Stimulated activated CD4-positive, alpha-beta T cell treated with anti-CD3 and anti-CD28 coated beads, Interleukin-4, amount 100 ng/mL, for 48 hours (primary cell): ENCODE measurements around the gene TBXA2R.
"Not testable (repeated sequence)": the region's sequence is repeated elsewhere in the genome, so short reads cannot be mapped to it uniquely, and the experiment has no call there.

ENCODE experiments used
- DNase-seq, 2 donors: peaks; one replicate each; pipeline ENCODE4 v3.0.0-alpha.2; 2020; ENCODE audit warnings: low read depth in 2 of 2

TBXA2R gene

DNA sequence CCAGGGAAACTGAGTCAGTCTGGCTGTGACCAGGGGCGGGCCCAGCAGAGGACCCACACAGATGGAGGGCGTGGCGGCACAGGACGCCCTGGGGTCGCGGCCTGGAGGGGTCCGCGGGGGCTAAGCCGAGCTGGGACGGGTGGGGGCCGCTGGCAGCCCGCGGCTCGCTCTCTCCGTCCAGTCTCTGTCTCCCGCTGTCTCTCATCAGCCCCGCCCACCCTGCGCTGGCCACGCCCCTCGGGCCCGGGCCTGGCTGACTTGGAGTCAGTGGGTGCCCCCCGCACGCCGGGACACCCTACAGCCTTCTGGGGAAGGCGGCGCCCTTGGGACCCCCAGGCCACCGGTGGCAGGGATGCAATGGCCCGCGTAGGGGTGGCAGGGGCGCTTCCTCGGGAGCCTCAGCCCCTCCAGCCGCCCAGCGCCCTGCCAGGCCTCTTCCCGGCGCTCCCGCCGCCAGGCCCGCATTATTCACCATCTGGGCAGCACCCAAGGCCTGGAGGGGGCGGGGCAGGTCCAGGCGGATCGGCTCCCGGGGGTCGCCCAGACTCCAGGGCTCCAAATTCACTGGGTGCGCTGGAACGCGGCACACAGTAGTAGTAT is at the start of gene TBXA2R:
Gene TBXA2R, minus strand, starts transcription at position 186 of the 600 bp plus-strand sequence. CDS start 6,241 bp downstream, outside the sequence.
- peak; percentile 55 to 59 for DNase-seq

GRCh38 chr19:3656073-3656746 is 49.5 kb upstream of the TBXA2R start:
- no peak for DNase-seq

DNA sequence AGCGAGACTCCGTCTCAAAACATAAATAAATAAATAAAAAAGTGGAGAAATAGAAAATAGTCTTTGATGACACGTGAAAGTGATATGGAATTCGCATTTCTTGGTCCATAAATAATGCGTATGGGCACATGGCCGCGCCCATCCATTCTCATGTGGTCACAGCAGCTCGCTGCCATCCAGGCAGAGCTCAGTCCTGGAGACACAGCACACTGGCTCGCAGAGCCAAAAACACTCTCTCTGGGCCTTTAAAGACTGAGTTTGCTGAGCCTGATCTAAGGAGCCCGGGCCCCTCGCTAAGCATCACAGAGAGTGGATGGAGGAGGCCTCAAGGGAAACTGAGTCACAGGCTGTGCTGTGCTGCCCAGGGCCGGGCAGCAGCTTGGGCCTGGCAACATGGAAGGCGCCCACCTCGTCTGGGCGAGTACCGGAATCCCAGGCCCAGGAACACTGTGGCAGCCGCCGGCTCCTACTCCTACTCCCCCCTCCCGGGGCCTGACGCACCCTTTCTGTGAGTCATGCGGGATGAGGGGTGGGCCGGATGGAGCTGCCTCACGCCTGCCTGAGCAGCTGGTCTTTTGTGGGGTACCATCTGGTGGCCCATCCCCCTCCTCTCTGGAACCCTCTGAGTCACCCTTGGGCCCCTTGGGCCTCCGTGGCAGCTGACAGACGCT is 48.9 kb upstream of the TBXA2R start:
- DNase-seq = no peak

DNA sequence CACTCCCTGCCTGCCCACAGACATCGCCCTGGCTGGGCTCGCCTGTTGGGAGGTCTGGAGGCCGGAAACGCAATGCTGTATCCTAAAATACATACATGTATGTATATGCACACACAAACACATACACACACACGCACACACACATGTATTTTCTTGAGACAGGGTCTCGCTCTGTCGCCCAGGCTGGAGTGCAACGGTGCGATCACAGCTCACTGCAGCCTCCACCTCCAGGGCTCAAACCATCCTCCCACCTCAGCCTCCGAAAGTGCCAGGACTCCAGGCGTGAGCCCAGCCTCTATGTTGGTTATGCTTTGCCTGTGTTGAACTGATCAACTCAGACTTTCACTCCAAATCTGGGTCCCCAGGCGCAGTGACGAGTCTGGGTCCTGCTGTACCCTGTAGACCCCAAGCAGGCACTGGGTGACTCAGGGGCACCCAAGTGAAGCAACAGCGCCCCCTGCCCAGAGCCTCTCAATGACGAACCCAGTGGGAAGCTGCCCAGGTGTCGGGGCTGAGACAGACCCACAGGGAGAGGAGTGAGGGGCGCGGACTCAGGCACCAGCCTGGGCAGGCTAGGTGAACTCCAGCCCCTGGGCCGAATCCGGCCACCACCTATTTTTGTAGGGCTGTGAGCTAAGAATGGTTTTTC is 47.3 kb upstream of the TBXA2R start:
- DNase-seq = no peak

- no peak for DNase-seq
Observed at GRCh38 chr19:3653081-3653795, 46.6 kb upstream of the TBXA2R start.

DNA sequence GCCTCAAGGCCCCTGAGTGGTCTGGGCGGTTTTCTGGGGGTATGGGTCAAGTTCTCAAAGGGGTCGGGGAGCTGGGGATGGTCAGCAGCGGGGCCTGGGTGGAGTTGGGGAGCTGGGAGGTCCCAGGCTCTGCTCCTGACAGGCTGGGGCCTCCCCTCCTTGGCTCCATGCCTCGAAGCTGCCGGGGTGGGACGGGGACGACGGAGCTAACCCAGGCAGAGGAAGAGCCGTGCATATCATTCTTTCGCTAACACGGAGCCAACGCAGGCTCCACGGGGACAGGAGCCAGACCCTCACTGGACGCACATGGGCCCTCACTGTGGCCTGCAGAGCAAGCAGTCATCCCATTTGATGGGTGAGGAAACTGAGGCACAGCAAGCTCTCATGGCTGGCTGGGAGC is 45.7 kb upstream of the TBXA2R start:
- DNase-seq = no peak

GRCh38 chr19:3651684-3652083 is 45.0 kb upstream of the TBXA2R start:
- DNase-seq = no peak

DNA sequence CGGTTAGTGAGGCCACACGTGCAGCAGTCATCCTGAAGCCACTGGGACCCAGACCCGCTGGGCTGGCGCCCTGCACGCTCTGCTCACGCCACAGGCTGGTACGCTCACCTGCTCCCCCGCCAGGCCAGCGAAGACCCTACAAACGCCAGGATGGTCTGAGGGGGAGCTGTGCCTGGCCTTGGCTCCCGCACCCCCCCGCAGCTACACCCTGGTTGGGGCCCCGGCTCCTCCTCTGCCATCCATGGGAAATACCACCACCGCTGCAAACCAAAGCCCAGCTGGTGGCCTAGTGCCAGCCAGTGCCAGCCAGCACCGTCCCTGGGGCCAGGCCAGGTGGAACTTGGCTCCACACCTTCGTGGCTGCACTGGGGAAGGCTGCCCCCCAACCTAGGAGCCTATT is 43.2 kb upstream of the TBXA2R start:
- no peak for DNase-seq

- no peak for DNase-seq
Observed at GRCh38 chr19:3648037-3648905, 41.6 kb upstream of the TBXA2R start.

DNA sequence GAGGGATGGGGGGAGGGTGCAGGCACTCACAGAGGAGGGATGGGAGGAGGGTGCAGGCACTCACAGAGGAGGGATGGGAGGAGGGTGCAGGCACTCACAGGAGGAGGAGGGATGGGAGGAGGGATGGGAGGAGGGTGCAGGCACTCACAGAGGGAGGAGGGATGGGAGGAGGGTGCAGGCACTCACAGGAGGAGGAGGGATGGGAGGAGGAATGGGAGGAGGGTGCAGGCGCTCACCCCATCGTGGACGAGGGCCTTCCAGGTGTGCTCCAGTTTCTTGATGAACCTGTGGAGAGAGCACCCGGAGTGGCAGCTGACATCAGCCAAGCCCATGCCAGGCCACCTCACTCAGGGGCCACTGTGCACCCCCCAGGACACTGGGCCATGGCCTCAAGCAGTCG is 40.4 kb upstream of the TBXA2R start:
- DNase-seq = not testable (repeated sequence)

DNA sequence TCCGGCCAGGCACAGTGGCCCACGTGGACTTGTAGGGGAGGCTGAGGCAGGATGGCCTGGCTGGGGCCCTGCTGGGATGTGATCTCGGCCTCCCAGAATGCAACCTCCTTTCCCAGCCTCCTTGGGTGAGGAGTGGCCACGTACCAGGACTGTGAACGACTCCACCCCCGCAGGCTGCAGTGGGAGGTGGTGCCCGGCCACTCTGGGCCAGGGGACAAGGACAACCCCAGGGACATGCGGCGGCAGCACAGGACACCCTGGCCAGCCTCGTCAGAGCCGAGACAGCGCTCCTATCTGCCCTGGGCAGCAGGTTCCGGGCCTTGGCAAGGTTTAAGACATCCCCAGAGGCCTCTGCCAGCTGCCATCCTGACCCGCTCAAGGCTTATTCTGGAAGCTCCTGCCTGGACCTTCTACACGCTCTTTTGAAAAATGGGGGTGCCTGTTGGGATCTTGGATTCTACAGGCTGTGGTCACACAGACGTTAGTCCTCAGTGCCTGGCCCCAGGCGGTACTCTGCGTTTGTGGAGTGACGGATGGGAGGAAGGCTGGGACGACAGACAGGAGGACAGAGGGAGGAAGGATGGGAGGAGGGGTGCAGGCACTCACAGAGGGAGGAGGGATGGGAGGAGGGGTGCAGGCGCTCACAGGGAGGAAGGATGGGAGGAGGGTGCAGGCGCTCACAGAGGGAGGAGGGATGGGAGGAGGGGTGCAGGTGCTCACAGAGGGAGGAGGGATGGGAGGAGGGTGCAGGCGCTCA is 39.8 kb upstream of the TBXA2R start:
- no peak for DNase-seq

DNA sequence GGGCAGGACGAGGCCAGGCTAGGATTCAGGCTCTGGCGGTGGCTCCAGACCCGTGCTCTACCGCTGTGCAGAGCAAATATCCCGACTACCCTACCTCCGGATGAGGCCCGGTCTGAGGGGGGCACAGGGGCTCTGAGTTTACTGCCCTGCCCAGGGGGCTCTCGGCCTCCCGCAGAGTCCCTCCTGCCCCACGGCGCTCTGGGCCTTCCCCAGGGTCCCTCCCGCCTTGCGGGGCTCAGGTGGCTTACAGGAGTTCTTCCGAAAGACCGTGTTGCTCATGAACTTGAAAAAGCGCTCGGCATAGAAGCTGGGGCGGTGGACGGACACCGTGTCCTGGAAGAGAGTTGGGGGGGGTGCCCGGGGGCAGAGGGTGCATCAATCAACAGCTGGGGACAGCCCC is 39.1 kb upstream of the TBXA2R start:
- DNase-seq = no peak

DNA sequence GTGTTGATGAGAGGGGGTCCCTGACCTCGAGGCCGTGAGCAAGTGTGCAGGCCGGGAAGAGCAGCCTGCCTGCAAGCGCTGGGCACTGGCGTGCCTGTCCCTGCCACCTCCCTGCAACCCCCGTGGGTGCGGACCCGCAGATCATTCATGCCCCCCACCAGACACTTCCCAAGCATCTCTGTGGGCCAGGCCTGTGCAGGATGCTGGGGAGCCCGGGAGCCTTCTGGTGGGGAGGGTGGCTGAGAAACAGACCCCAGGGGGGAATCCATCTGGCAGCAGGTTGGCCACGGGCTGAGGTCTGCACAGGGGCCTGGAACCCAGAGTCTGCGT is 38.4 kb upstream of the TBXA2R start:
- no peak for DNase-seq

GRCh38 chr19:3644351-3645066 is 37.8 kb upstream of the TBXA2R start:
- DNase-seq = no peak

GRCh38 chr19:3643674-3644313 is 37.1 kb upstream of the TBXA2R start:
- no peak for DNase-seq

GRCh38 chr19:3642987-3643673 is 36.5 kb upstream of the TBXA2R start:
- peak in 1 of 2 donors; percentile 22 for DNase-seq

DNA sequence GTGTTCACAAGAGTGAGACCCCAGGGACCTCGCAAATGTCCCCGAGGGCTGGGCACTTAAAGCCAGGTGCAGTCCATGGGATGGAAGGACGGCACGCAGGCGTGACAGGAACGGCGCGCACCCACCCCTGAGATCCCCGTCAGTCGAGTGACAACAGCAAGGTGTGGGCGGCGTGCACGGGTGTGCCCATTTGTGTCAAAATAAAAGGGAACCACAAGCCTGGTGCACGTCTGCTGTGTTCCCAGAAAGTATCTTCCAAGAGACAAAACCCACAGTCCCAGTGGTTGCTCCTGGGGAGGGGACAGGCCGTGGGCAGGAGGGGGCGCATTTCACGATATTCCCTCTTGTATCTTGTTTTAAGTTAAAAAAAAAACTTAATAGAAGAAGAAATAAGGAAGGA is 35.6 kb upstream of the TBXA2R start:
- DNase-seq = no peak

DNA sequence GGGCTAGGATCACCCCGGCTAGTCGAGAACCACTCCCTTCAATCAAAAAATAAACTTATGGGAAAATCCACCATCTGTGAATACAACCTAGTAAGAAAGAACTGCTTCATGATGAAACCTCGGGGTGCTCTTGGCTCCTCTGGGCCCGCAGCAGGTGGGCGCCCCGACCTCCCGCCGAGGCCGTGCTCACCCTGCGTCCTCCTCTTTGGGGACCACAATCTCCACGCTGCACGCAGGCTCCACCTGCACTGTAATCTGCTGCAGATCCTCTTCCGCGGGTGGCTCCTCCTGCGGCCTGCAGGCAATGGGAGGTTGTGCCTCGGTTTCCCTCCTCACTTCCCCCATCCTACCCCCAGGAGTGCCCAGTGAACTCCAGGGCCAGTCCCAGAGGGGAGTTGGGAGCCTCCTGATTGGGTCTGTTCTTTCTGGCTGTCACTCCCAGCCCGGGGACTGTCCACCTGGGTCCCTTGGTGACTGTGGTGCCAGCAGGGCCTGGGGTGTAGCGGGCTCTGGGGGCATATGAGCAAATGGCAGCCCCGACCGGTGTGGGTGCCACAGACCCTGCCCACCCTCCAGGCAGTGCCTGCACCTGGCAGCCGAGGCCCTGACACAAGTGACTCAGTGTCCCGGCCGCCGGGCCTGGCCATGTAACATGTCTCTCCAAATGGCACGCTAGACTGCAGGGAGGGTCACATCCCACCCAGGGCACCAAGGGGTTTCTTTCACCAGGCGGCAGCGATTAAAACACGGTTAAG is 35.0 kb upstream of the TBXA2R start:
- no peak for DNase-seq
